SK-N-SH (cell line): ENCODE results near the gene ZDHHC19.

Source experiments
- EP300 ChIP-seq, 2 experiments: IDR thresholded peaks; 2 replicates each; pipeline versions ENCODE4 v1.4.0 to v1.6.1; 2012; ENCODE audit warnings: borderline replicate concordance in 1 of 2, low read depth in 1 of 2, low read length in 1 of 2
- RCOR1 ChIP-seq: fragments of 150-350 bp; IDR thresholded peaks from 2 replicates; pipeline ENCODE4 v1.6.1; 2017; ENCODE audit warnings: antibody characterized with exemption, low read length
- TAF1 ChIP-seq: IDR thresholded peaks from 2 replicates; pipeline ENCODE4 v1.6.1; 2012; ENCODE audit warnings: low read depth, mild to moderate bottlenecking, low read length, moderate library complexity, borderline replicate concordance
- YY1 ChIP-seq: IDR thresholded peaks from 2 replicates; pipeline ENCODE4 v1.4.0; 2012; ENCODE audit warnings: low read depth, mild to moderate bottlenecking
- TF ChIP-seq, protein P1 (sequence below): fragments of 200-600 bp; sonication (generic); IDR thresholded peaks from 2 replicates; pipeline ENCODE4 v1.6.1; 2017; ENCODE audit warnings: antibody characterized with exemption, mild to moderate bottlenecking, moderate library complexity

DNA sequence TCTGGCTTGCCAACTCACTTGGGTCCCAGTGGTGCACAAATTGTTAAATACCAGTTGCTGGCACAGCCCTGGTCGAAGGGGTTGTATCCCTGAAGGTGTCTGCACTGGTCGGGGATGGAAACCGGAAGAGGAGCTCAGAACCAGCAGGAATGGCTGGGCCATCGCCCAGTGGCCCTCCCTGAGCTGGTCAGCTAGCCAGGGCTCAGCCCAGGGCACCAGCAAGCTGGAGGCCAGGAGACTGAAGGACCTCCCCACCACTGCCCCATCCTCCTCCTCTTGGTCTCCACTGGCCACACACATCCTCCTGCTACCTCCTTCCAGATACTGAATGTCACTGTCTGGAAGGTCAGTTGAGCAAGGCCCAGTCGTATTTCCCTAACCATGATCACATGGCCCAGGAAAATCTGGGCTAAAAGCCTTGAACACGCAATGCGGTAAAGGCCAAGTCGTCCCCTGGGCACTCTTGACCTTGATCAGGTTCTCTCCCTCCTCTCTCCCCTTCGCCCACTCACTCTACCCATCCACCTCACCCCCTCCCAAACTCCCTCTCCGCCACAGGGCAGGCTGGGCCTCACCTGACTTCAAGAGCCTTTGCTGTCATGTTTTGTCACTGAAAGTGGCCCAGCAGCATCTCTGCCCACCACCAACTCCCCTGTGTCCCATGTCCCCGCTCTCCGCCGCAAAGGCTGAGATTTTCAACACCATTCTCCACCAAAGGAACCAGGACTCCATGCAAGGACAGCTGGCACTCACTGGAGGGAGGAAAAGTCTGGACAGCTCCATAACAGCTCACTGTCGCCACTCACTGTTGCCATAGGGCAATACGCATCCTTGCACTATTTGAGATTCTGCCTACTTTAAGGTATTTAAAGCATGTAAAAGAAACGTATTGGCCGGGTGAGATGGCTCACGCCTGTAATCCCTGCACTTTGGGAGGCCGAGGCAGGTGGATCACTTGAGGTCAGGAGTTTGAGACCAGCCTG lies 12.1 kb downstream of the ZDHHC19 start:
- TF ChIP-seq, protein P1, sequence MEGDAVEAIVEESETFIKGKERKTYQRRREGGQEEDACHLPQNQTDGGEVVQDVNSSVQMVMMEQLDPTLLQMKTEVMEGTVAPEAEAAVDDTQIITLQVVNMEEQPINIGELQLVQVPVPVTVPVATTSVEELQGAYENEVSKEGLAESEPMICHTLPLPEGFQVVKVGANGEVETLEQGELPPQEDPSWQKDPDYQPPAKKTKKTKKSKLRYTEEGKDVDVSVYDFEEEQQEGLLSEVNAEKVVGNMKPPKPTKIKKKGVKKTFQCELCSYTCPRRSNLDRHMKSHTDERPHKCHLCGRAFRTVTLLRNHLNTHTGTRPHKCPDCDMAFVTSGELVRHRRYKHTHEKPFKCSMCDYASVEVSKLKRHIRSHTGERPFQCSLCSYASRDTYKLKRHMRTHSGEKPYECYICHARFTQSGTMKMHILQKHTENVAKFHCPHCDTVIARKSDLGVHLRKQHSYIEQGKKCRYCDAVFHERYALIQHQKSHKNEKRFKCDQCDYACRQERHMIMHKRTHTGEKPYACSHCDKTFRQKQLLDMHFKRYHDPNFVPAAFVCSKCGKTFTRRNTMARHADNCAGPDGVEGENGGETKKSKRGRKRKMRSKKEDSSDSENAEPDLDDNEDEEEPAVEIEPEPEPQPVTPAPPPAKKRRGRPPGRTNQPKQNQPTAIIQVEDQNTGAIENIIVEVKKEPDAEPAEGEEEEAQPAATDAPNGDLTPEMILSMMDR: peak; percentile 26; the same call in 1 of the 2 replicates
- no peak for TF ChIP-seq YY1
- no peak for TF ChIP-seq EP300 (IDR thresholded peaks at IDR 0.05; ENCODE audit: borderline replicate concordance in 1 of 2, low read depth in 1 of 2, low read length in 1 of 2)
- no peak for TF ChIP-seq TAF1
- no peak for TF ChIP-seq RCOR1
